HL-60 (cell line): ENCODE data around the gene HIPK4.

Experiments used
- GABPA ChIP-seq: IDR thresholded peaks from 2 replicates; pipeline ENCODE4 v1.6.1; 2012; ENCODE audit warnings: low read depth
- POLR2AphosphoS5 ChIP-seq: IDR thresholded peaks from 2 replicates; pipeline ENCODE4 v1.6.1; 2012; ENCODE audit warnings: low read depth
- TF ChIP-seq, protein P1 (sequence below): IDR thresholded peaks from one replicate; pipeline ENCODE4 v1.5.1; 2011; ENCODE audit warnings: low read length, control low read depth, inconsistent platforms; ENCODE audit not compliant: insufficient read depth

DNA sequence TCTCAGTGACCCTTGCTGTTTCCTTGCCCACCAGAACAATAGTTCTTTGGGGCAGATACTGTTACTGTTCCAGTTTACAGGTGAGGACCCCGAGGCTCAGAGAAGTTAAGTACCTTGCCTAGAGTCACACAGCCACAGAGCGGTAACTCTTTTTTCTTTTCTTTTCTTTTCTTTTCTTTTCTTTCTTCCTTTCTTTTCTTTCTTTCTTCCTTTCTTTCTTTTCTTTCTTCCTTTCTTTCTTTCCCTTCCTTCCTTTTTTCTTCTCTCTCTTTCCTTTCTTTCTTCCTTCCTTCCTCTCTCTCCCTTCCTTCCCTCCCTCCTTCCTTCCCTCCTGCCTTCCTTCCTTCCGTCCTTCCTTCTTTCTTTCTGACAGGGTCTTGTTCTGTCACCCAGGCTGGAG, 28.1 kb upstream of the HIPK4 start:
- TF ChIP-seq, protein P1, sequence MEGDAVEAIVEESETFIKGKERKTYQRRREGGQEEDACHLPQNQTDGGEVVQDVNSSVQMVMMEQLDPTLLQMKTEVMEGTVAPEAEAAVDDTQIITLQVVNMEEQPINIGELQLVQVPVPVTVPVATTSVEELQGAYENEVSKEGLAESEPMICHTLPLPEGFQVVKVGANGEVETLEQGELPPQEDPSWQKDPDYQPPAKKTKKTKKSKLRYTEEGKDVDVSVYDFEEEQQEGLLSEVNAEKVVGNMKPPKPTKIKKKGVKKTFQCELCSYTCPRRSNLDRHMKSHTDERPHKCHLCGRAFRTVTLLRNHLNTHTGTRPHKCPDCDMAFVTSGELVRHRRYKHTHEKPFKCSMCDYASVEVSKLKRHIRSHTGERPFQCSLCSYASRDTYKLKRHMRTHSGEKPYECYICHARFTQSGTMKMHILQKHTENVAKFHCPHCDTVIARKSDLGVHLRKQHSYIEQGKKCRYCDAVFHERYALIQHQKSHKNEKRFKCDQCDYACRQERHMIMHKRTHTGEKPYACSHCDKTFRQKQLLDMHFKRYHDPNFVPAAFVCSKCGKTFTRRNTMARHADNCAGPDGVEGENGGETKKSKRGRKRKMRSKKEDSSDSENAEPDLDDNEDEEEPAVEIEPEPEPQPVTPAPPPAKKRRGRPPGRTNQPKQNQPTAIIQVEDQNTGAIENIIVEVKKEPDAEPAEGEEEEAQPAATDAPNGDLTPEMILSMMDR: no peak
- TF ChIP-seq POLR2AphosphoS5 (no peak), GABPA (no peak)
